HepG2 (cell line): Measurements from ENCODE around the gene AHRR.

ENCODE experiments used
- EP300 ChIP-seq, 3 experiments: sonication (generic) in 1 of 3; formaldehyde crosslinking in 1 of 3; IDR thresholded peaks; 2 replicates each; pipeline versions ENCODE4 v1.5.1 to v1.6.1; 2011 to 2020; ENCODE audit warnings: low read depth in 2 of 3, low read length in 2 of 3, borderline replicate concordance in 1 of 3, improper control_type of control experiment in 1 of 3, mild to moderate bottlenecking in 1 of 3, missing genetic modification reagents in 1 of 3, moderate library complexity in 1 of 3
- STAT5B ChIP-seq: sonication (generic); formaldehyde crosslinking; IDR thresholded peaks from 2 replicates; pipeline ENCODE4 v1.4.0; 2020; ENCODE audit warnings: missing genetic modification reagents

- no peak for TF ChIP-seq EP300 (IDR thresholded peaks at IDR 0.05; ENCODE audit: low read depth in 2 of 2, low read length in 2 of 2)
- no peak for TF ChIP-seq EP300 (CRISPR knock-in tag; IDR thresholded peaks at IDR 0.05; ENCODE audit: borderline replicate concordance)
- no peak for TF ChIP-seq STAT5B
These were observed 18.5 kb upstream of the AHRR start for GRCh38 chr5:302966-303365.
